ENCODE results near the gene CORO2B. TPM values are rescaled to one million over a fixed set of nuclear protein-coding genes. Genes with fewer than 3 reads are reported as not detected.

CORO2B gene
- total and polyA plus RNA-seq, 9 of the 15 experiments (the other 6 are each of a cell fraction or from before 2014, with no cell fraction given) = not detected

GRCh38 chr15:68700455-68701123 is 121.8 kb downstream of the CORO2B start (continued):
- TF ChIP-seq E2F6 (IDR thresholded peaks at IDR 0.05; ENCODE audit: borderline replicate concordance in 1 of 2, extremely low read depth in 1 of 2, insufficient read depth in 1 of 2, insufficient read length in 1 of 2, low read depth in 1 of 2, low read length in 1 of 2, poor library complexity in 1 of 2, severe bottlenecking in 1 of 2) = peak in 1 of 2 experiments; percentile 26
- TF ChIP-seq ZSCAN32 (CRISPR knock-in tag; IDR thresholded peaks at IDR 0.05) = no peak
- TF ChIP-seq HLTF (IDR thresholded peaks at IDR 0.05) = no peak

GRCh38 chr15:68701886-68702285 is 123.1 kb downstream of the CORO2B start:
- WGBS (ENCODE audit: insufficient coverage, low coverage, missing lambda C conversion rate) = 11% methylated on average over 6 of the region's 6 CpGs
- POLR2A ChIA-PET = no interaction called here
- CTCF ChIA-PET (ENCODE audit: low intra/inter-chr PET ratio) = no interaction called here
- TF ChIP-seq TCFL5 (CRISPR knock-in tag; conservative IDR thresholded peaks at IDR 0.05) (no peak), PCBP1 (IDR thresholded peaks at IDR 0.05; ENCODE audit: low read depth, low read length, poor library complexity, severe bottlenecking) (no peak), ZNF318 (IDR thresholded peaks at IDR 0.05; ENCODE audit: borderline replicate concordance in 1 of 2, low read depth in 1 of 2) (no peak), RAD21 (CRISPR knock-in tag; conservative IDR thresholded peaks at IDR 0.05 in 1 of 2, IDR thresholded peaks at IDR 0.05 in 1 of 2) (no peak), RAD51 (IDR thresholded peaks at IDR 0.05; ENCODE audit: borderline replicate concordance, low read depth) (no peak), CHCHD3 (CRISPR knock-in tag; IDR thresholded peaks at IDR 0.05) (no peak)

More at GRCh38 chr15:68701886-68702285, 123.1 kb downstream of the CORO2B start:
- Histone ChIP-seq H3K27ac (ENCODE audit: extremely low read depth, low read depth, low read length) (no peak overlapping the region), H3K9ac (ENCODE audit: insufficient read depth in 1 of 2, low read depth in 2 of 2, low read length in 2 of 2) (no peak overlapping the region), H3K27me3 (ENCODE audit: control insufficient read depth in 2 of 2, insufficient read depth in 2 of 2, low read length in 2 of 2) (peaks cover 2 to 47% of the 10 kb centered on the region in 2 experiments; a peak in 3 of 5 replicates), H3K79me2 (ENCODE audit: control insufficient read depth, insufficient read depth, low read length) (no peaks in the 10 kb centered on the region), H3K4me3 (no peak overlapping the region), H3K4me1 (replicated peaks in 1 of 2; ENCODE audit: control insufficient read depth in 2 of 2, insufficient read depth in 2 of 2, low read length in 2 of 2) (no peaks in the 10 kb centered on the region; a peak in 2 of 5 replicates), H4K20me1 (replicated peaks; ENCODE audit: control insufficient read depth, insufficient read depth, low read length) (no peaks in the 10 kb centered on the region; the same call in 1 of the 2 replicates), H3K4me2 (ENCODE audit: insufficient read depth, low read length) (no peak overlapping the region), H2AFZ (ENCODE audit: low read depth, low read length) (no peak overlapping the region), H3K36me3 (ENCODE audit: control insufficient read depth, insufficient read depth, low read length) (no peaks in the 10 kb centered on the region), H3K9me1 (ENCODE audit: control insufficient read depth, insufficient read depth, low read length) (no peaks in the 10 kb centered on the region), H3K9me3 (replicated peaks; ENCODE audit: control insufficient read depth, insufficient read depth, low read depth, low read length) (no peaks in the 10 kb centered on the region)
- intact Hi-C loops (cut with micrococcal nuclease) (no loop called here), in situ Hi-C loops (cut with MboI) (no loop called here)
- no peak for ATAC-seq
- FAIRE-seq = no peak
- BruUV-seq (replicated peaks) = no TSS peak
- DNase-seq (ENCODE audit: extremely low read depth in 1 of 4, low spot score in 3 of 4) = no peak

All from K562 (cell line).